ENCODE results near the gene CD151.

CD151 gene

GRCh38 chr11:827146-827896 is 5.4 kb upstream of the CD151 start:
- TF ChIP-seq CTCF (IDR thresholded peaks at IDR 0.05; ENCODE audit: low read depth, low read length), result no peak
- no peak overlapping the region for H3K4me3 ChIP-seq (ENCODE audit: low read depth, low read length)

GRCh38 chr11:827897-828192 is 4.9 kb upstream of the CD151 start, which contains the start of gene CRACR2B:
TSS of gene CRACR2B (plus strand) at chr11:827919. CDS start at chr11:828608, 689 bp downstream.
- H3K4me3 ChIP-seq (ENCODE audit: low read depth, low read length), result no peak within 1 kb of the TSS
- no peak for TF ChIP-seq CTCF (IDR thresholded peaks at IDR 0.05; ENCODE audit: low read depth, low read length)

- H3K4me3 ChIP-seq (ENCODE audit: low read depth, low read length), result no peak overlapping the region
- TF ChIP-seq CTCF (IDR thresholded peaks at IDR 0.05; ENCODE audit: low read depth, low read length), result no peak
Observed at GRCh38 chr11:828506-829175, 4.1 kb upstream of the CD151 start.

- TF ChIP-seq CTCF (IDR thresholded peaks at IDR 0.05; ENCODE audit: low read depth, low read length), result no peak
- H3K4me3 ChIP-seq (ENCODE audit: low read depth, low read length), result peak overlapping the region; percentile 16; the same call in 1 of the 2 replicates
Observed at GRCh38 chr11:829176-829846, 3.4 kb upstream of the CD151 start.

- H3K4me3 ChIP-seq (ENCODE audit: low read depth, low read length), result peak overlapping the region; percentile 16; the same call in 1 of the 2 replicates
Observed at GRCh38 chr11:829847-830294, 2.9 kb upstream of the CD151 start.

GRCh38 chr11:830295-831117 is 2.2 kb upstream of the CD151 start:
- peak overlapping the region; percentile 17; the same call in 1 of the 2 replicates for H3K4me3 ChIP-seq (ENCODE audit: low read depth, low read length)

More at GRCh38 chr11:829847-830294, 2.9 kb upstream of the CD151 start:
- no peak for TF ChIP-seq CTCF (IDR thresholded peaks at IDR 0.05; ENCODE audit: low read depth, low read length)

More at GRCh38 chr11:830295-831117, 2.2 kb upstream of the CD151 start:
- no peak for TF ChIP-seq CTCF (IDR thresholded peaks at IDR 0.05; ENCODE audit: low read depth, low read length)

Data from WI38 (cell line).